ENCODE results near the gene GARS1.
A peak's percentile ranks its signal among the peaks of the same experiment; 100 is the strongest.

The GARS1 gene

GRCh38 chr7:30682212-30683083 is 87.8 kb downstream of the GARS1 start, which contains the start of gene CRHR2:
Gene CRHR2, minus strand, starts transcription at chr7:30682456. Its CDS starts 176 bp downstream, at chr7:30682280.
- DNase-seq (ENCODE audit: low spot score): peak; percentile 33

GRCh38 chr7:30683306-30683705 is 88.6 kb downstream of the GARS1 start:
- no peak for DNase-seq (ENCODE audit: low spot score)
